PC-3 (cell line): ENCODE results near the gene TPP2. TPM values are rescaled to one million over a fixed set of nuclear protein-coding genes. Genes with fewer than 3 reads are reported as not detected.

Source experiments
- ATAC-seq: fragments of 200-7000 bp; cut with Tn5 transposase; 2 replicates; pipeline ENCODE4 v1.9.1; 2020; ENCODE audit warnings: mild to moderate bottlenecking, moderate library complexity
- BruUV-seq: library from RNA; stranded (reverse); fragments of 400-500 nt; replicated peaks from 2 replicates; lab custom pipeline; 2021; lab: Mats Ljungman, UMichigan
- CTCF ChIA-PET: fragments of 300-600 bp; sonication (Branson Sonifier 250); formaldehyde crosslinking; loops from one replicate; lab custom pipeline; 2022; ENCODE audit warnings: antibody characterized with exemption; lab: Charles Lee
- POLR2A ChIA-PET: fragments of 300-600 bp; sonication (Branson Sonifier 250); formaldehyde crosslinking; loops from one replicate; lab custom pipeline; 2022; ENCODE audit warnings: antibody characterized with exemption; ENCODE audit not compliant: unreplicated experiment; lab: Charles Lee
- DNase-seq: peaks from one replicate; pipeline ENCODE4 v3.0.0-alpha.2; 2015
- H2AFZ ChIP-seq: fragments of 300-600 bp; sonication (generic); 2 replicates; pipeline ENCODE4 v1.6.0; 2016; ENCODE audit warnings: antibody characterized with exemption, low read length
- H3F3A ChIP-seq: fragments of 300-600 bp; sonication (generic); one replicate; pipeline ENCODE4 v1.6.0; 2017; ENCODE audit warnings: antibody characterized with exemption, low read length, control low read depth, mild to moderate bottlenecking; ENCODE audit not compliant: unreplicated experiment
- H3K27ac ChIP-seq: fragments of 300-600 bp; sonication (generic); 2 replicates; pipeline ENCODE4 v1.5.1; 2016; ENCODE audit warnings: mild to moderate bottlenecking, low read length
- H3K27me3 ChIP-seq: fragments of 300-600 bp; sonication (generic); 2 replicates; pipeline ENCODE4 v1.6.1; 2016; ENCODE audit warnings: low read length, mixed read lengths
- H3K36me3 ChIP-seq: fragments of 300-600 bp; sonication (generic); 2 replicates; pipeline ENCODE4 v1.6.1; 2016; ENCODE audit warnings: low read depth, mixed run types, low read length, mixed read lengths
- H3K4me1 ChIP-seq: fragments of 300-600 bp; sonication (generic); 2 replicates; pipeline ENCODE4 v1.5.1; 2016; ENCODE audit warnings: low read length; ENCODE audit not compliant: insufficient read depth
- H3K4me2 ChIP-seq: fragments of 300-600 bp; sonication (generic); 2 replicates; pipeline ENCODE4 v1.6.0; 2016; ENCODE audit warnings: low read length
- H3K4me3 ChIP-seq: fragments of 300-600 bp; sonication (generic); 2 replicates; pipeline ENCODE4 v1.5.1; 2016; ENCODE audit warnings: mild to moderate bottlenecking, low read length, mixed read lengths
- H3K79me2 ChIP-seq: fragments of 300-600 bp; sonication (generic); 2 replicates; pipeline ENCODE4 v1.6.1; 2017; ENCODE audit warnings: low read length, mixed read lengths
- H3K9ac ChIP-seq: fragments of 300-600 bp; sonication (generic); 2 replicates; pipeline ENCODE4 v1.6.0; 2016; ENCODE audit warnings: mild to moderate bottlenecking, low read length
- H3K9me2 ChIP-seq: fragments of 300-600 bp; sonication (generic); replicated peaks from 2 replicates; pipeline ENCODE4 v1.6.1; 2016; ENCODE audit warnings: mixed run types, low read length, mixed read lengths
- H3K9me3 ChIP-seq: fragments of 300-600 bp; sonication (generic); 2 replicates; pipeline ENCODE4 v1.6.1; 2016; ENCODE audit warnings: low read length, mixed read lengths
- H4K20me1 ChIP-seq: fragments of 300-600 bp; sonication (generic); 2 replicates; pipeline ENCODE4 v1.6.1; 2016; ENCODE audit warnings: low read length, mixed read lengths
- EZH2 ChIP-seq: fragments of 300-600 bp; sonication (generic); IDR thresholded peaks from one replicate; pipeline ENCODE4 v1.6.1; 2017; ENCODE audit warnings: antibody characterized with exemption, mild to moderate bottlenecking, low read length; ENCODE audit not compliant: unreplicated experiment
- EZH2phosphoT487 ChIP-seq: fragments of 300-600 bp; sonication (generic); IDR thresholded peaks from 2 replicates; pipeline ENCODE4 v1.6.1; 2018; ENCODE audit warnings: mild to moderate bottlenecking, antibody characterized with exemption, low read length, borderline replicate concordance
- intact Hi-C: fragments of 100-400 bp; cut with micrococcal nuclease; formaldehyde crosslinking; loops from 2 replicates; pipeline ENCODE4 v1.9.0; 2023
- total RNA-seq: library from RNA; depleted of rRNA; stranded (reverse); fragments of >200 nt; gene quantifications from 2 replicates; pipeline ENCODE4 v1.2.3, GENCODE V29; 2014
- TF ChIP-seq, protein P1 (sequence below): fragments of 300-600 bp; sonication (generic); conservative IDR thresholded peaks from 2 replicates; pipeline ENCODE4 v1.5.1; 2017; ENCODE audit warnings: antibody characterized with exemption, low read depth, mild to moderate bottlenecking, low read length

TPP2 gene
- total RNA-seq, 1 experiment from 2014 or later: 30.4 TPM

DNA sequence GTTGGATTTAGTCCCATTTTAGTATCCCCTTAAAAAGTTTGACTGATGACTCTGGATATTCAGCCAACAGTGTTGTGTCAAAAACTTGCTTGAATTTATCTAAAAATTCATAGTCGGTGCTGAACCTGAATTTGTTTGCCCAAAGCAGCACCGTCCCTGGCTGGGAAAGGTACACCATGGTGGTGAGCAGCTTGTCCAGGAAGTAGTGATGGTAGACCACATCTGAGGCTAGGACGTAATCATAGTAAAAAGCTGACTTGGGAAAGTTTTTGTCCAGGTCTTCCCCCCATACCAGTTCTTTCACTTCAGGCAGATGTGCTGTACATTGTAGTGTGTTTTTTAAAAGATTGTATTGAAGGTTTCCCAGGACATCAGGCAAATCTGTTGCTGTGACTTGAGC, 89.2 kb downstream of the TPP2 start:
- H3K27ac ChIP-seq: no peak overlapping the region
- ATAC-seq (no peak), DNase-seq (no peak)
- H4K20me1 ChIP-seq: no peaks in the 10 kb centered on the region
- H3K9me2 ChIP-seq: no peaks in the 10 kb centered on the region
- no peaks in the 10 kb centered on the region for H3F3A ChIP-seq
- no peak overlapping the region for H3K9ac ChIP-seq
- no peaks in the 10 kb centered on the region for H3K79me2 ChIP-seq
- no peaks in the 10 kb centered on the region for H3K9me3 ChIP-seq
- POLR2A ChIA-PET: no interaction called here
- CTCF ChIA-PET: no interaction called here
- no peaks in the 10 kb centered on the region for H3K27me3 ChIP-seq
- H3K4me3 ChIP-seq: no peak overlapping the region
- intact Hi-C loops: no loop called here
- no peak overlapping the region for H3K4me2 ChIP-seq
- no TSS peak for BruUV-seq
- no peaks in the 10 kb centered on the region for H3K4me1 ChIP-seq
- H3K36me3 ChIP-seq: no peaks in the 10 kb centered on the region
- TF ChIP-seq EZH2phosphoT487: no peak
- H2AFZ ChIP-seq: no peak overlapping the region

DNA sequence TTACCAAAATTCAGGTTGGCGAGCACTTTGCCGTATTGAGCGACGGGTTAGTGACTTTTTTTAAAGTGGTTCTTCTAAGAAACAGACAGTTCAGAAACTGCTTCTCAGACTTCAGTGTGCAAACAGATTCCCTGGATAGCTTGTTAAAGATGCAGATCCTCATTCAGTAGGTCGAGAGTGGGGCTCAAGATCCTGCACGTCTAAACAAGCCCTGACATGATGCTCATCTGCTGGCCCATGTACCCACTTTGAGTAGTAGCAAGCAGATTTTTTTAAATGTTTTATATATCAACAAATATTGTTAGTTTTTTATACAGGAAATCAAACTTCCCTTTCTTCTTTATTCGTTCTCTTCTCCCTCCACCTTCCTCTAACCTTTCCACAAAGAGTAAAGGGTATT, 90.7 kb downstream of the TPP2 start:
- DNase-seq: no peak
- CTCF ChIA-PET: no interaction called here
- Histone ChIP-seq H3K9me2 (no peaks in the 10 kb centered on the region), H3F3A (no peaks in the 10 kb centered on the region), H3K9ac (no peak overlapping the region), H4K20me1 (no peaks in the 10 kb centered on the region), H3K36me3 (no peaks in the 10 kb centered on the region), H3K79me2 (no peaks in the 10 kb centered on the region), H3K9me3 (no peaks in the 10 kb centered on the region), H2AFZ (no peak overlapping the region), H3K4me2 (no peak overlapping the region), H3K4me3 (no peak overlapping the region), H3K27me3 (no peaks in the 10 kb centered on the region), H3K27ac (no peak overlapping the region), H3K4me1 (no peaks in the 10 kb centered on the region)
- intact Hi-C loops: no loop called here
- BruUV-seq: no TSS peak
- ATAC-seq: no peak
- POLR2A ChIA-PET: no interaction called here
- no peak for TF ChIP-seq EZH2
- no peak for TF ChIP-seq EZH2phosphoT487
- TF ChIP-seq, protein P1, sequence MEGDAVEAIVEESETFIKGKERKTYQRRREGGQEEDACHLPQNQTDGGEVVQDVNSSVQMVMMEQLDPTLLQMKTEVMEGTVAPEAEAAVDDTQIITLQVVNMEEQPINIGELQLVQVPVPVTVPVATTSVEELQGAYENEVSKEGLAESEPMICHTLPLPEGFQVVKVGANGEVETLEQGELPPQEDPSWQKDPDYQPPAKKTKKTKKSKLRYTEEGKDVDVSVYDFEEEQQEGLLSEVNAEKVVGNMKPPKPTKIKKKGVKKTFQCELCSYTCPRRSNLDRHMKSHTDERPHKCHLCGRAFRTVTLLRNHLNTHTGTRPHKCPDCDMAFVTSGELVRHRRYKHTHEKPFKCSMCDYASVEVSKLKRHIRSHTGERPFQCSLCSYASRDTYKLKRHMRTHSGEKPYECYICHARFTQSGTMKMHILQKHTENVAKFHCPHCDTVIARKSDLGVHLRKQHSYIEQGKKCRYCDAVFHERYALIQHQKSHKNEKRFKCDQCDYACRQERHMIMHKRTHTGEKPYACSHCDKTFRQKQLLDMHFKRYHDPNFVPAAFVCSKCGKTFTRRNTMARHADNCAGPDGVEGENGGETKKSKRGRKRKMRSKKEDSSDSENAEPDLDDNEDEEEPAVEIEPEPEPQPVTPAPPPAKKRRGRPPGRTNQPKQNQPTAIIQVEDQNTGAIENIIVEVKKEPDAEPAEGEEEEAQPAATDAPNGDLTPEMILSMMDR: no peak

- Histone ChIP-seq H4K20me1 (no peaks in the 10 kb centered on the region), H3K9me2 (no peaks in the 10 kb centered on the region), H2AFZ (no peak overlapping the region), H3K79me2 (no peaks in the 10 kb centered on the region), H3K36me3 (no peaks in the 10 kb centered on the region), H3K9ac (no peak overlapping the region), H3F3A (no peaks in the 10 kb centered on the region), H3K27ac (no peak overlapping the region), H3K4me2 (no peak overlapping the region), H3K27me3 (no peaks in the 10 kb centered on the region), H3K4me3 (no peak overlapping the region), H3K4me1 (peaks cover 2% of the 10 kb centered on the region; the same call in 1 of the 2 replicates), H3K9me3 (no peaks in the 10 kb centered on the region)
- DNase-seq (no peak), ATAC-seq (no peak)
- CTCF ChIA-PET: no interaction called here
- POLR2A ChIA-PET: no interaction called here
- intact Hi-C loops: no loop called here
- no TSS peak for BruUV-seq
- TF ChIP-seq, protein P1: no peak
- no peak for TF ChIP-seq EZH2
Measured at GRCh38 chr13:102688306-102688973, 91.7 kb downstream of the TPP2 start.
